Hepatocyte (in vitro differentiated cells): ENCODE measurements around the gene TNFRSF1A. TPM values are rescaled to one million over a fixed set of nuclear protein-coding genes. Genes with fewer than 3 reads are reported as not detected.
"Not testable (repeated sequence)": the region's sequence is repeated elsewhere in the genome, so short reads cannot be mapped to it uniquely, and the experiment has no call there.

Source experiments
- DNase-seq: peaks from one replicate; pipeline ENCODE4 v3.0.0-alpha.2; 2016; ENCODE audit warnings: low spot score
- H2AFZ ChIP-seq: fragments of 200-600 bp; sonication (generic); 2 replicates; pipeline ENCODE4 v1.6.0; 2016; ENCODE audit warnings: antibody characterized with exemption, mild to moderate bottlenecking
- H3K27ac ChIP-seq: fragments of 200-600 bp; sonication (generic); 2 replicates; pipeline ENCODE4 v1.5.1; 2016; ENCODE audit warnings: mild to moderate bottlenecking
- H3K27me3 ChIP-seq: fragments of 200-600 bp; sonication (generic); 2 replicates; pipeline ENCODE4 v1.6.1; 2016
- H3K36me3 ChIP-seq: fragments of 200-600 bp; sonication (generic); replicated peaks from 2 replicates; pipeline ENCODE4 v1.5.1; 2016; ENCODE audit warnings: low read depth; ENCODE audit not compliant: insufficient read depth
- H3K4me1 ChIP-seq: fragments of 200-600 bp; sonication (generic); 2 replicates; pipeline ENCODE4 v1.5.1; 2016; ENCODE audit warnings: mild to moderate bottlenecking, moderate library complexity; ENCODE audit not compliant: insufficient read depth
- H3K4me2 ChIP-seq: fragments of 200-600 bp; sonication (generic); 2 replicates; pipeline ENCODE4 v1.6.0; 2016
- H3K4me3 ChIP-seq: fragments of 200-600 bp; sonication (generic); 2 replicates; pipeline ENCODE4 v1.5.1; 2016; ENCODE audit warnings: mild to moderate bottlenecking
- H3K79me2 ChIP-seq: fragments of 200-600 bp; sonication (generic); 2 replicates; pipeline ENCODE4 v1.6.0; 2017; ENCODE audit warnings: mild to moderate bottlenecking
- H3K9me2 ChIP-seq: fragments of 200-600 bp; sonication (generic); replicated peaks from 2 replicates; pipeline ENCODE4 v1.6.0; 2017; ENCODE audit warnings: mild to moderate bottlenecking; ENCODE audit not compliant: insufficient read depth
- H3K9me3 ChIP-seq: fragments of 200-600 bp; sonication (generic); 2 replicates; pipeline ENCODE4 v1.5.1; 2016; ENCODE audit warnings: low read depth, mild to moderate bottlenecking
- H4K20me1 ChIP-seq: fragments of 200-600 bp; sonication (generic); 2 replicates; pipeline ENCODE4 v1.6.0; 2016; ENCODE audit warnings: mild to moderate bottlenecking; ENCODE audit not compliant: insufficient read depth, poor library complexity, severe bottlenecking
- EZH2 ChIP-seq: fragments of 200-600 bp; sonication (generic); IDR thresholded peaks from 2 replicates; pipeline ENCODE4 v1.6.1; 2016; ENCODE audit warnings: antibody characterized with exemption, mild to moderate bottlenecking, borderline replicate concordance
- EZH2phosphoT487 ChIP-seq: fragments of 200-600 bp; sonication (generic); IDR thresholded peaks from one replicate; pipeline ENCODE4 v1.6.1; 2018; ENCODE audit warnings: antibody characterized with exemption, mild to moderate bottlenecking, low read depth, moderate library complexity; ENCODE audit not compliant: unreplicated experiment, severe bottlenecking
- WGBS: methylation state at CpG from one replicate; pipeline ENCODE4 v1.1.6; 2016; ENCODE audit warnings: low lambda C conversion rate; ENCODE audit errors: missing lambda C conversion rate; 5-methylcytosine and 5-hydroxymethylcytosine counted together
- polyA plus RNA-seq: library from polyadenylated mRNA; unstranded; fragments of >200 nt; fragmentation: Nextera tagmentation; extraction: Ambion mirVana; gene quantifications from 2 replicates; pipeline ENCODE4 v1.2.1, GENCODE V29; 2016
- total RNA-seq: library from RNA; depleted of rRNA; stranded (reverse); fragments of >200 nt; gene quantifications from 2 replicates; pipeline ENCODE4 v1.2.3, GENCODE V29; 2014
- TF ChIP-seq, protein P1 (sequence below): fragments of 200-600 bp; sonication (generic); IDR thresholded peaks from 2 replicates; pipeline ENCODE4 v1.5.1; 2016; ENCODE audit warnings: antibody characterized with exemption, mild to moderate bottlenecking; ENCODE audit not compliant: poor library complexity

Gene TNFRSF1A
- total and polyA plus RNA-seq, 2 experiments from 2014 or later: 147 to 168 TPM

DNA sequence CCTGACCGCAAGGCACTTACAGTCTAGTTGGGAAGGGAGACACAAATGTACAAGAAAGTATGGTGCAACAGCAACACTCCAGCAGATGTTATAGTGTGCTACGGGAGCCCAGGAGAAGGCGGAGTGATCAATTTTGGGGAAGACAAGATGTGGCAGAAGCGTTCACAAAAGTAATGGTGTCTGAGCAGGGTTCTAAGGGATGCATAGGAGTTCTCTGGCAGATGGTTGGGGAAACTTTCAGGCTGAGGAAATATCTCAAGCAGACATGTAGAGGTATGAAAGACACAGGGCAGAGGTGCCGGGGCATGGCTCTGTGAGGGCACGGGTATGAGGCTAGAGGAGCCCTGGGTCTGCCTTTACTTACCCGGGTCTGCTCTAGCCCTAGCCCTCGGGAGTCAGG, 5.1 kb upstream of the TNFRSF1A start:
- no peaks in the 10 kb centered on the region for H3K9me2 ChIP-seq
- H3K27ac ChIP-seq: peak overlapping the region; percentile 58
- H2AFZ ChIP-seq: no peak overlapping the region
- WGBS: 95% methylated on average over 8 of the region's 8 CpGs
- H3K27me3 ChIP-seq: no peaks in the 10 kb centered on the region
- H3K4me3 ChIP-seq: no peak overlapping the region
- H4K20me1 ChIP-seq: no peaks in the 10 kb centered on the region
- H3K4me2 ChIP-seq: no peak overlapping the region
- no peak for DNase-seq
- no peaks in the 10 kb centered on the region for H3K9me3 ChIP-seq
- TF ChIP-seq, protein P1, sequence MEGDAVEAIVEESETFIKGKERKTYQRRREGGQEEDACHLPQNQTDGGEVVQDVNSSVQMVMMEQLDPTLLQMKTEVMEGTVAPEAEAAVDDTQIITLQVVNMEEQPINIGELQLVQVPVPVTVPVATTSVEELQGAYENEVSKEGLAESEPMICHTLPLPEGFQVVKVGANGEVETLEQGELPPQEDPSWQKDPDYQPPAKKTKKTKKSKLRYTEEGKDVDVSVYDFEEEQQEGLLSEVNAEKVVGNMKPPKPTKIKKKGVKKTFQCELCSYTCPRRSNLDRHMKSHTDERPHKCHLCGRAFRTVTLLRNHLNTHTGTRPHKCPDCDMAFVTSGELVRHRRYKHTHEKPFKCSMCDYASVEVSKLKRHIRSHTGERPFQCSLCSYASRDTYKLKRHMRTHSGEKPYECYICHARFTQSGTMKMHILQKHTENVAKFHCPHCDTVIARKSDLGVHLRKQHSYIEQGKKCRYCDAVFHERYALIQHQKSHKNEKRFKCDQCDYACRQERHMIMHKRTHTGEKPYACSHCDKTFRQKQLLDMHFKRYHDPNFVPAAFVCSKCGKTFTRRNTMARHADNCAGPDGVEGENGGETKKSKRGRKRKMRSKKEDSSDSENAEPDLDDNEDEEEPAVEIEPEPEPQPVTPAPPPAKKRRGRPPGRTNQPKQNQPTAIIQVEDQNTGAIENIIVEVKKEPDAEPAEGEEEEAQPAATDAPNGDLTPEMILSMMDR: no peak
- TF ChIP-seq EZH2phosphoT487 (no peak), EZH2 (no peak)
- H3K36me3 ChIP-seq: no peaks in the 10 kb centered on the region
- H3K79me2 ChIP-seq: peaks cover 9% of the 10 kb centered on the region
- H3K4me1 ChIP-seq: peaks cover 29% of the 10 kb centered on the region

GRCh38 chr12:6346235-6346832, 4.5 kb upstream of the TNFRSF1A start:
- no peak overlapping the region for H3K4me3 ChIP-seq
- no peaks in the 10 kb centered on the region for H4K20me1 ChIP-seq
- H3K27me3 ChIP-seq: no peaks in the 10 kb centered on the region
- H2AFZ ChIP-seq: no peak overlapping the region
- H3K36me3 ChIP-seq: no peaks in the 10 kb centered on the region
- H3K27ac ChIP-seq: peak overlapping the region; percentile 72
- 93% methylated on average over 5 of the region's 5 CpGs for WGBS
- no peaks in the 10 kb centered on the region for H3K9me3 ChIP-seq
- TF ChIP-seq, protein P1: no peak
- TF ChIP-seq EZH2phosphoT487 (no peak), EZH2 (no peak)
- DNase-seq: no peak
- H3K4me1 ChIP-seq: peaks cover 29% of the 10 kb centered on the region
- no peak overlapping the region for H3K4me2 ChIP-seq
- H3K9me2 ChIP-seq: no peaks in the 10 kb centered on the region
- H3K79me2 ChIP-seq: peaks cover 14% of the 10 kb centered on the region

- peak overlapping the region; percentile 28 for H3K4me2 ChIP-seq
- no peaks in the 10 kb centered on the region for H4K20me1 ChIP-seq
- no peaks in the 10 kb centered on the region for H3K9me2 ChIP-seq
- WGBS: 58% methylated on average over 10 of the region's 10 CpGs
- no peaks in the 10 kb centered on the region for H3K9me3 ChIP-seq
- no peak overlapping the region for H2AFZ ChIP-seq
- peaks cover 29% of the 10 kb centered on the region for H3K4me1 ChIP-seq
- no peak overlapping the region for H3K4me3 ChIP-seq
- H3K36me3 ChIP-seq: no peaks in the 10 kb centered on the region
- peak overlapping the region; percentile 78 for H3K27ac ChIP-seq
- H3K27me3 ChIP-seq: no peaks in the 10 kb centered on the region
- H3K79me2 ChIP-seq: peaks cover 22% of the 10 kb centered on the region
- DNase-seq: peak; percentile 88
- TF ChIP-seq EZH2: no peak
- TF ChIP-seq EZH2phosphoT487: no peak
- TF ChIP-seq, protein P1: no peak
Observed at GRCh38 chr12:6345319-6346091, 3.6 kb upstream of the TNFRSF1A start.

GRCh38 chr12:6344101-6344660, 2.3 kb upstream of the TNFRSF1A start:
- not testable (repeated sequence) for H3K9me3 ChIP-seq, H4K20me1 ChIP-seq, H3K4me3 ChIP-seq, H3K27me3 ChIP-seq, H3K4me2 ChIP-seq, H3K27ac ChIP-seq, H2AFZ ChIP-seq, H3K9me2 ChIP-seq, DNase-seq, H3K36me3 ChIP-seq
- Histone ChIP-seq H3K4me1 (peaks cover 33% of the 10 kb centered on the region), H3K79me2 (peaks cover 35% of the 10 kb centered on the region)
- 100% methylated on average over 11 of the region's 11 CpGs for WGBS
